Measurements from ENCODE around the gene CAMTA1.

Gene CAMTA1

DNA sequence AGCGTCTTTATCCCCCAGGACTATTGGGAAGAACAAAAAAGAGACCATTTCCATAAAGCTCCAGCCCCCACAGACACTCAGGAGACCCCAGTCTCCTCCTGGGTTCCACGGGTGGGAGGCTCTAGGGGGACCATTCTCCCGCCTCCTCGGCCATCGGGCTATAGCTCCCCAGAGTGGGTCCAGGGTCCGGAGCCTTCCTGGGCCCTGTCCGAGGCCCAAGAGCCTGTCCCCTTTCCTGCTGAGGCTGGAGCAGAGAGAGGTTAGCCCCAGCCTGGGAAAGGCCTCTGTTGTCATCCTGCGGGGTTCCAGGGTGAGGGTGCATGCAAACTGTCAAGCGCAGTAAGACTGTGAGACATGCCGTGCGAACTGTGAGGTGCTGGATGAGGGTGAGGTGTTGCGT, 166.3 kb downstream of the CAMTA1 start:
- Histone ChIP-seq H3K9ac (ENCODE audit: low read length) (no peak overlapping the region), H3K36me3 (ENCODE audit: control insufficient read depth, insufficient read depth, low read length) (no peaks in the 10 kb centered on the region), H3K27ac (ENCODE audit: low read depth, low read length) (no peak overlapping the region), H3K4me1 (ENCODE audit: control insufficient read depth, insufficient read depth, low read length) (peaks cover 27% of the 10 kb centered on the region), H3K9me3 (ENCODE audit: control insufficient read depth, insufficient read depth, low read depth, low read length) (no peaks in the 10 kb centered on the region), H3K4me3 (ENCODE audit: low read depth, low read length) (no peak overlapping the region), H3K27me3 (ENCODE audit: control insufficient read depth, insufficient read depth, low read length) (no peaks in the 10 kb centered on the region)

DNA sequence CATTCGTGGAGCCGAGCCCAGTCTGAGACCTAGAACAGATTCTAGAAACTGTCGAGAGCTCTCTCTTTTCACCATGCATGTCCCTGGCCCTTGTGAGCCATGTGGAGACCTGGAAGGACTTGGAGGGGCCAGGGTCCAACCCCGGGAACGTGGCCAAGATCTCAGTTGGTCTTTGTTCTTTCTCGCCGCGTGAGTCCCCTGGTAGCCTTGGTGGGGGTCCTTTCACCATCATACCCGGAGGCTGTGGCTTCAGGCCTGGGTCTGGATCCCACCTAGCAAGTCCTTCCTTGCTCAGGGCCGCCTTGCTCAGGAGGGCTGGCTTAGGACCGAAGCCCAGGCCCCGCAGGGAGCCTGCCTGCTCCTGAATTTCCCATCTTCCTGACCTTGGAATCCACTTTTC, 168.0 kb downstream of the CAMTA1 start:
- H3K9ac ChIP-seq (ENCODE audit: low read length), result no peak overlapping the region
- no peaks in the 10 kb centered on the region for H3K9me3 ChIP-seq (ENCODE audit: control insufficient read depth, insufficient read depth, low read depth, low read length)
- no peak overlapping the region for H3K27ac ChIP-seq (ENCODE audit: low read depth, low read length)

DNA sequence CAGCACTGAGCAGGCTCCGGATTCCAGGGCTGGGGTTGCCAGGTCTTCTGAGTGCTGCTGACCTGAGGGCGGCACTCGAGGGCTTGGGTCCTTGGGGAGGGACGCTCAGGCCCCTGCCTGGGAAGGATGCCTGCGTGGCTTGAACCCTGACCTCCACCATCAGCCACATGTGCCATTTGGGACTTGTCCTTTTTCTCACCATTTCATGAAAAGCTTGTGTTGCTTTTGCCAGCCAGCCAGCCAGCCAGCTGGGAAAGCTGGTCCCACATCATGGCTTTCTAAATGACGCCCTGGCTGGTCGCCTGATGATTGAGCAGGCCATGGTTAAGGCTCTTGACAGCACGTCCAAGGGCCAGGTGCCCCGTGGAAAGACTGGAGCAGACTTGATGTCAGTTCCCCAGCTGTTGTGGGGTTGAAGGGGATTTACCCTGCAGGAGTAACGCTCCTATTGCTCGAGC, 168.7 kb downstream of the CAMTA1 start:
- Histone ChIP-seq H3K27ac (ENCODE audit: low read depth, low read length) (no peak overlapping the region), H3K4me1 (ENCODE audit: control insufficient read depth, insufficient read depth, low read length) (peaks cover 34% of the 10 kb centered on the region), H3K36me3 (ENCODE audit: control insufficient read depth, insufficient read depth, low read length) (no peaks in the 10 kb centered on the region), H3K9me3 (ENCODE audit: control insufficient read depth, insufficient read depth, low read depth, low read length) (no peaks in the 10 kb centered on the region), H3K9ac (ENCODE audit: low read length) (no peak overlapping the region), H3K27me3 (ENCODE audit: control insufficient read depth, insufficient read depth, low read length) (no peaks in the 10 kb centered on the region), H3K4me3 (ENCODE audit: low read depth, low read length) (no peak overlapping the region)

More for the DNA sequence above, 168.0 kb downstream of the CAMTA1 start:
- H3K27me3 ChIP-seq (ENCODE audit: control insufficient read depth, insufficient read depth, low read length), result no peaks in the 10 kb centered on the region
- H3K4me1 ChIP-seq (ENCODE audit: control insufficient read depth, insufficient read depth, low read length), result peaks cover 34% of the 10 kb centered on the region
- no peaks in the 10 kb centered on the region for H3K36me3 ChIP-seq (ENCODE audit: control insufficient read depth, insufficient read depth, low read length)
- no peak overlapping the region for H3K4me3 ChIP-seq (ENCODE audit: low read depth, low read length)

DNA sequence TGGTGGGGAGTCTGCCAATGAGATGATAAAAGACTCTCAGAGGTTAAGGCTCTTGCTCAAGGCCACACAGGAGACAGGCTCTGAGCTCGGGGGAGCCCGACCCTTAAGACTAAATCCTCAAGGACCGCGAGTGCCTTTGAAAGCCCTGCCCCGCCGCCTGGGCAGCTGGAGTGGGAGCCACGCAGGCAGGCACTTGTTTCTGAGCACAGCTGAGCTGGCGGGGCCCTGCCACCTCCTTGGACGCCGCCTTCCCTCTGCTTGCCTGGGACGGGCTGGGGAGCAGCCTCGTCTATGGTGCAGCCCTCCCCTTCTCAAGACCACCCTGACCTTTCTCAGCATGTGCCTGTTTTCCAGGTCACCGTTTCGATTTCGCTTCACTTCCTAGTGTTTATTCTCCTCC, 169.3 kb downstream of the CAMTA1 start:
- no peaks in the 10 kb centered on the region for H3K27me3 ChIP-seq (ENCODE audit: control insufficient read depth, insufficient read depth, low read length)
- peaks cover 31% of the 10 kb centered on the region for H3K4me1 ChIP-seq (ENCODE audit: control insufficient read depth, insufficient read depth, low read length)
- H3K9me3 ChIP-seq (ENCODE audit: control insufficient read depth, insufficient read depth, low read depth, low read length), result no peaks in the 10 kb centered on the region
- no peak overlapping the region for H3K4me3 ChIP-seq (ENCODE audit: low read depth, low read length)
- no peak overlapping the region for H3K9ac ChIP-seq (ENCODE audit: low read length)
- H3K27ac ChIP-seq (ENCODE audit: low read depth, low read length), result no peak overlapping the region
- H3K36me3 ChIP-seq (ENCODE audit: control insufficient read depth, insufficient read depth, low read length), result no peaks in the 10 kb centered on the region

DNA sequence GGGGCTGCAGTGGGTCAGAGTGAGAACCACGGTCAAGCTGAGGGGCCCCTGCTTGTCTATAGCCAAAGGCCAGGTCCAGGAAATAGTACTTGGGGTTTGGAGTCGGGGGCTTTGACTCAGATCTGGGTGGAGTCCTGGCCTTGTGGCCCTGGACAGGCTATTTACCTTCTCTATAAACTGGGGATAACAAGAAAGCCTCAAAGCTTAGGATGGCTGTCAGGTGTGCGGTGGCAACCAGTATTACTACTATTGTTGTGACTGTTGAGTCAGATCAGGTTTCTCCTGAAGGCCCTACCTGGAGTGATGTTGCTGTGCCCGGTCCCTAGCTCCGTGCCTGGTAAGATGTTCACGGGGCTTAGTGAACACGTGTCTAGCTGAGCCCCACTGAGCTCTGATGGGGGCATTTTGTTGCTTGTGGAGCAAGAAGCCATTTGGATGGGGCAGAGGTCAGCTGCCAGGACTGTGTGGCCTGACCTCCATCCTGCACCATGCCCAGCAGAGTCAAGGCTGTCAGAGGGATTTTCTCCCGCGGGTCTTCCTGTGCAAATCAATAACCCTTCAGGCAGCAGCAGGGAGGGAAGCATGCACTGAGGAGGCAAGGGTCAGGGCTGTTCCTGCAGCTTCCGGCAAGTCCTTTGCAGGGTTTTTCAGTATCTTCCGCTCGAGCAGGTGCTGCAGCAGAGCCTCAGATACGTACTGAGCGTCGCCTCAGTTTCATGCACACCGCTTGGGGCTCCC, 170.3 kb downstream of the CAMTA1 start:
- H3K9ac ChIP-seq (ENCODE audit: low read length), result no peak overlapping the region
- H3K36me3 ChIP-seq (ENCODE audit: control insufficient read depth, insufficient read depth, low read length), result no peaks in the 10 kb centered on the region
- H3K27me3 ChIP-seq (ENCODE audit: control insufficient read depth, insufficient read depth, low read length), result no peaks in the 10 kb centered on the region
- no peak overlapping the region for H3K4me3 ChIP-seq (ENCODE audit: low read depth, low read length)
- H3K9me3 ChIP-seq (ENCODE audit: control insufficient read depth, insufficient read depth, low read depth, low read length), result no peaks in the 10 kb centered on the region
- no peak overlapping the region for H3K27ac ChIP-seq (ENCODE audit: low read depth, low read length)
- peaks cover 25% of the 10 kb centered on the region for H3K4me1 ChIP-seq (ENCODE audit: control insufficient read depth, insufficient read depth, low read length)

DNA sequence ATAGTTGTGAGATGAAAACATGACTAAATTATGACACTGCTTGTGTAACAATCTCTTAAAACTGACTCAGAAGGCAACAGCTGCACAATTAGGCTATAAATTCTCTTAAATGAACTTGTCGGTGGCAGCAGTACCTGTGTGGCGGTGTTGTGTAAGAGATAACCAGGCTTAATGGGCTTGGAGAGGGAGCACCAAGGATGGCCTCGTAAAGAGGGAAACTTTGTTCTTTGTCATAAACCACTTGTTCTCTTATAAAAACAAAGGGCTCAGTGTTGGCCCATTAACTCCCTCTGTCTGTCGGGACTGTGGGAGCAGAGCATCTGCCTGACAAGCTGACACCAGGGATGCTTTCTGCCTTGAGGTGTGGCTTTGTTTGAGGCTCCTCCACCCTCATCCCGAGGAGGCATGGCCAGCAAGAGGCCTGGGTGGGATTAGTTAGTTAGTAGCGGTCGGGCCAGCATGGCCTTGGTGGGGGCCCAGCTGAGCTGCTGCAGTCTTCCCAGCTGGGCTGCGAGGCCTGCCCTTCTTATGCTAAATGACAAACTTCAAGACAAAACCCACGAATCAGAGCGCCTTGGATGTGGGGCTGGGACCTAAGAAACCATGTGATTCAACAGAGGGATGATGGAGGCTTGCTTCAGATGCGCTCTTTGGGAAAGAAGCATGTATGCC, 171.4 kb downstream of the CAMTA1 start:
- no peak overlapping the region for H3K4me3 ChIP-seq (ENCODE audit: low read depth, low read length)
- no peaks in the 10 kb centered on the region for H3K9me3 ChIP-seq (ENCODE audit: control insufficient read depth, insufficient read depth, low read depth, low read length)
- H3K27ac ChIP-seq (ENCODE audit: low read depth, low read length), result no peak overlapping the region
- H3K4me1 ChIP-seq (ENCODE audit: control insufficient read depth, insufficient read depth, low read length), result peaks cover 33% of the 10 kb centered on the region
- no peak overlapping the region for H3K9ac ChIP-seq (ENCODE audit: low read length)
- no peaks in the 10 kb centered on the region for H3K27me3 ChIP-seq (ENCODE audit: control insufficient read depth, insufficient read depth, low read length)
- H3K36me3 ChIP-seq (ENCODE audit: control insufficient read depth, insufficient read depth, low read length), result no peaks in the 10 kb centered on the region

DNA sequence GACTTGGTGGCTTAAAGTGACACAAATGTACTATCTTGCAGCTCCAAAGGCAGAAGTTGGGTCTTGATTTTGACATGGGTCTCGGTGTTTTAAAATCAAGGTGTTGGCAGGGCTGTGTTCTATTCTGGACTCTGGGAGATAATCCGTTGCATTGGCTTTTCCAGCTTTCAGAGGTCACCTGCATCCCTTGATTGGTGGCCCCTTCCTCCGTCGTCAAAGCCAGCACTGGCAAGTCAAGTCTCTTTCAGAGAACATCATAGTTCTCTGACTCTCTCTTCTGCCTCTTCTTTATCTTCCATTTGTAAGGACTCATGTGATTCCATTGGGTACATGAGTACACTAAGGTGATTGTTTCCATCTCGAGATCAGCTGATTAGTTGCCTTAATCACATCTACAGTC, 172.1 kb downstream of the CAMTA1 start:
- H3K9me3 ChIP-seq (ENCODE audit: control insufficient read depth, insufficient read depth, low read depth, low read length), result no peaks in the 10 kb centered on the region
- no peak overlapping the region for H3K27ac ChIP-seq (ENCODE audit: low read depth, low read length)
- no peaks in the 10 kb centered on the region for H3K36me3 ChIP-seq (ENCODE audit: control insufficient read depth, insufficient read depth, low read length)
- H3K4me1 ChIP-seq (ENCODE audit: control insufficient read depth, insufficient read depth, low read length), result peaks cover 33% of the 10 kb centered on the region
- H3K27me3 ChIP-seq (ENCODE audit: control insufficient read depth, insufficient read depth, low read length), result no peaks in the 10 kb centered on the region
- H3K9ac ChIP-seq (ENCODE audit: low read length), result no peak overlapping the region
- H3K4me3 ChIP-seq (ENCODE audit: low read depth, low read length), result no peak overlapping the region

DNA sequence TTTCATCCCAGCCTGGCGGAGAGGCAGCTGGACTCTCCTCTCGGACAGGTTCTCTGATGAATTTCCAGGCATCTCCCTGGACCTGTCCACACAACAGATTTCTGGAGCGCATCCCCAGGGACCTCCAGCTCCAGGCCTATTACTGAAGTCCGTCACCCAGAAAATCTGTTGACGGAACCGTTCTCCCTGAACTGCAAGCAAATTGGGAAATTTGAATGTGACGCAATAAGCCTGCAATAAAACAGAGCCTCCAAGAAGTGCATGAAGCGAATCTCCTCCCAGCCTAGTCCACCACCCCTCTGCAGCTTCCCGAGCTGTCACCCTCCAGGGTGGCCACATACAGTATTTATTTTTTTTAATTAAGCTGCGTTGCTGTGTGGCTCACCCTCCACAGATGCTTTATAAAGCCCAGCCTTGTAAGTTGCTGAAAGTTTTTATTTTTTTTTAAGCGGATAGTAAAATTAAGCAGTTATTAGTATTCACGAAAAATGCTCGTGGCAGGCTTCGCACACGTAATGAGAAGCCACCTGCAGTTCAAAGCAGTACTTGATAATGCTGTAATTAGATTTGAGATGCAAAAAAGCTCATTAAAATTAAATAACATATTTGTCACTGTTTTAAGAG, 173.3 kb downstream of the CAMTA1 start:
- H3K9ac ChIP-seq (ENCODE audit: low read length), result no peak overlapping the region

DNA sequence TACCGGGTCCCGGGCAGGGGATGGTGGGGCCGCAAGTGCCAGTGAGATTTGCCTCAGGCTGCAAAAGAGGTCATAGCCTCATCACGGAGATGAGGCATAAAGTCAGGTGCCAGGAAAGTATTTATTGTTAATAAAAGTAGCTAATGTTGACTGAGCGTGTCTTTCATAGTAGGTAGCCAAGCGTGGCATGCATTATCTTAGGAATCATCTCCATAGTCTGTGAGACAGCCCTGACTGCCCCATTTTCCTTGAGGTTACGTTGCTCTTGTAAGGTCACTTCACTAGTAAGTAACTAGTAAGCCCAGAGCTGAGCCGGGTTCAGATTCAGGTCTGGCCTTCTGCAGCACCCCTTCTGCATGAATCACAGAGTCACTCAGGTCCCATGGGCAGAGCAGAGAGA, 174.2 kb downstream of the CAMTA1 start:
- no peaks in the 10 kb centered on the region for H3K9me3 ChIP-seq (ENCODE audit: control insufficient read depth, insufficient read depth, low read depth, low read length)
- no peaks in the 10 kb centered on the region for H3K27me3 ChIP-seq (ENCODE audit: control insufficient read depth, insufficient read depth, low read length)
- H3K9ac ChIP-seq (ENCODE audit: low read length), result no peak overlapping the region
- H3K27ac ChIP-seq (ENCODE audit: low read depth, low read length), result no peak overlapping the region
- no peak overlapping the region for H3K4me3 ChIP-seq (ENCODE audit: low read depth, low read length)
- peaks cover 39% of the 10 kb centered on the region for H3K4me1 ChIP-seq (ENCODE audit: control insufficient read depth, insufficient read depth, low read length)
- no peaks in the 10 kb centered on the region for H3K36me3 ChIP-seq (ENCODE audit: control insufficient read depth, insufficient read depth, low read length)

More for the DNA sequence above, 173.3 kb downstream of the CAMTA1 start:
- no peaks in the 10 kb centered on the region for H3K27me3 ChIP-seq (ENCODE audit: control insufficient read depth, insufficient read depth, low read length)
- H3K4me1 ChIP-seq (ENCODE audit: control insufficient read depth, insufficient read depth, low read length), result peaks cover 33% of the 10 kb centered on the region
- no peaks in the 10 kb centered on the region for H3K9me3 ChIP-seq (ENCODE audit: control insufficient read depth, insufficient read depth, low read depth, low read length)
- no peak overlapping the region for H3K4me3 ChIP-seq (ENCODE audit: low read depth, low read length)
- no peak overlapping the region for H3K27ac ChIP-seq (ENCODE audit: low read depth, low read length)
- no peaks in the 10 kb centered on the region for H3K36me3 ChIP-seq (ENCODE audit: control insufficient read depth, insufficient read depth, low read length)

DNA sequence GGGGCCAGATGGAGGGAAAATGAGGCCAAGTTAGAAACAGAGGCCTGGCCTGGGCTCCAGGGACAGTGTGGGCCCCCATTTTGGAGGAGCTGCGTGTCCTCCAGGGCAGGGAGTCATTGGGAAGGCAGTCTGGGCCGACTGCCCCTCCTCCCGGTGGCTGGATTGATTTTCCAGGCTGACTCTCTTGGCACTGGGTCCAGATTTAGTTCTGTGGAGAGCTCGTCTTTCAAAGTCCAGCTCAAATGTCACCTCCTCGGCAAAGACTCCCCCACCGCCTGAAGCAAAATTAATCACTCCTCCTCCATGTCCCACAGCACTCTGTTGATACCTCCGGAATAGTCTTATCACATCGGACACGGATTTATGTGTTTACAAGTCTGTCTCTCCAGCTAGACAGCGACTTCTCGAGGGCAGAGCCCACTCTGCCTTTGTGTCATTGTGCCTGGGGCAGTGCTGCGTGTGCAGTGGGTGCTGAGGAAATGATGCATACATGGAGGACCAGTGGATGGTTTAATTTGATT, 175.1 kb downstream of the CAMTA1 start:
- no peaks in the 10 kb centered on the region for H3K27me3 ChIP-seq (ENCODE audit: control insufficient read depth, insufficient read depth, low read length)
- H3K4me3 ChIP-seq (ENCODE audit: low read depth, low read length), result no peak overlapping the region
- no peak overlapping the region for H3K9ac ChIP-seq (ENCODE audit: low read length)
- H3K36me3 ChIP-seq (ENCODE audit: control insufficient read depth, insufficient read depth, low read length), result no peaks in the 10 kb centered on the region
- no peak overlapping the region for H3K27ac ChIP-seq (ENCODE audit: low read depth, low read length)
- H3K9me3 ChIP-seq (ENCODE audit: control insufficient read depth, insufficient read depth, low read depth, low read length), result no peaks in the 10 kb centered on the region
- peaks cover 39% of the 10 kb centered on the region for H3K4me1 ChIP-seq (ENCODE audit: control insufficient read depth, insufficient read depth, low read length)

DNA sequence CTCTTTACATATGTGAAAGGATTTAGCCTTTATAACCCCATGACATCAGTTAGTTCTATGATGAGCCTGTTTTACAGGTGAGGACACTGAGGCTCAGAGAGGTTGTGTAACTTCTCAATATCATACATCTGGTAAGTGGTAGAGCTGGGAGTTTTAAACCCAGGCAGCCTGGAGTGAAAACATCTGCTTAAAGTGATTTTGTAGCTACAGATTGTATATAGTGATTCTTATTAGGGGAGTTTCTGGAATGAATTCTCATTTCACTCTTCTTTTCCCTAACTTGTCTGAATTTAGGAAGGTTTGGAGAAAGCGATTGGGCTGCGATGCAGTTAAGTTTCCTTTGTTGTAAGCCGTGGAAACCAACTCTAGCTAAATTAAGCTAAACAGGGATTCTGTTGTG, 175.6 kb downstream of the CAMTA1 start:
- Histone ChIP-seq H3K4me3 (ENCODE audit: low read depth, low read length) (no peak overlapping the region), H3K27me3 (ENCODE audit: control insufficient read depth, insufficient read depth, low read length) (no peaks in the 10 kb centered on the region), H3K9me3 (ENCODE audit: control insufficient read depth, insufficient read depth, low read depth, low read length) (no peaks in the 10 kb centered on the region), H3K4me1 (ENCODE audit: control insufficient read depth, insufficient read depth, low read length) (peaks cover 40% of the 10 kb centered on the region), H3K27ac (ENCODE audit: low read depth, low read length) (no peak overlapping the region), H3K36me3 (ENCODE audit: control insufficient read depth, insufficient read depth, low read length) (no peaks in the 10 kb centered on the region), H3K9ac (ENCODE audit: low read length) (no peak overlapping the region)
